Measurements from ENCODE around the gene UBE2J1.

UBE2J1 gene

DNA sequence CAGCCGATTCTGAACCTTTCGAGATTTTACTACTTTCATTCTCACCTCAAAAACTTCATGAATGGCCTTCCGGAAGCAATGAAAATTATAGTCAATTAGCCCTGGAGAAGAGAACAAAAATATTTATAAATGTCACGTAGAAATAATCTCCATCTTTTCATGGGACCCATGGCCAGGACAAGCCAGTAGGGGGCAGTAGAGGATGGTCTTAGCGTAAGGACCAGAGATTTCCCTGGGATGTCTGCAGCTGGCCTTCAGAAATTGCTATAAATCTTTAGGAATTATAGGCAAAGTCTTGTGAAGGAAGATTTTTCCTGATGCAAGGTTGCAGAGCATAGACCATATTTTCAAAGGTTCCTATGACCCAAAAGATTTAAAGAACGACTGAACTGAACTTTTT is 15.6 kb upstream of the UBE2J1 start (continued):
- TF ChIP-seq, protein P1, sequence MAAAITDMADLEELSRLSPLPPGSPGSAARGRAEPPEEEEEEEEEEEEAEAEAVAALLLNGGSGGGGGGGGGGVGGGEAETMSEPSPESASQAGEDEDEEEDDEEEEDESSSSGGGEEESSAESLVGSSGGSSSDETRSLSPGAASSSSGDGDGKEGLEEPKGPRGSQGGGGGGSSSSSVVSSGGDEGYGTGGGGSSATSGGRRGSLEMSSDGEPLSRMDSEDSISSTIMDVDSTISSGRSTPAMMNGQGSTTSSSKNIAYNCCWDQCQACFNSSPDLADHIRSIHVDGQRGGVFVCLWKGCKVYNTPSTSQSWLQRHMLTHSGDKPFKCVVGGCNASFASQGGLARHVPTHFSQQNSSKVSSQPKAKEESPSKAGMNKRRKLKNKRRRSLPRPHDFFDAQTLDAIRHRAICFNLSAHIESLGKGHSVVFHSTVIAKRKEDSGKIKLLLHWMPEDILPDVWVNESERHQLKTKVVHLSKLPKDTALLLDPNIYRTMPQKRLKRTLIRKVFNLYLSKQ (tag by site-specific recombination; IDR thresholded peaks at IDR 0.05; ENCODE audit: borderline replicate concordance) = no peak
- TF ChIP-seq IKZF3 (tag by site-specific recombination; IDR thresholded peaks at IDR 0.05) (no peak), ZNF514 (tag by site-specific recombination; IDR thresholded peaks at IDR 0.05) (no peak), ZBTB21 (tag by site-specific recombination; IDR thresholded peaks at IDR 0.05) (no peak), ZNF585B (tag by site-specific recombination; IDR thresholded peaks at IDR 0.05) (no peak), BCL11B (tag by site-specific recombination; IDR thresholded peaks at IDR 0.05; ENCODE audit: low read depth) (no peak), ZNF132 (tag by site-specific recombination; IDR thresholded peaks at IDR 0.05; ENCODE audit: borderline replicate concordance) (no peak)

DNA sequence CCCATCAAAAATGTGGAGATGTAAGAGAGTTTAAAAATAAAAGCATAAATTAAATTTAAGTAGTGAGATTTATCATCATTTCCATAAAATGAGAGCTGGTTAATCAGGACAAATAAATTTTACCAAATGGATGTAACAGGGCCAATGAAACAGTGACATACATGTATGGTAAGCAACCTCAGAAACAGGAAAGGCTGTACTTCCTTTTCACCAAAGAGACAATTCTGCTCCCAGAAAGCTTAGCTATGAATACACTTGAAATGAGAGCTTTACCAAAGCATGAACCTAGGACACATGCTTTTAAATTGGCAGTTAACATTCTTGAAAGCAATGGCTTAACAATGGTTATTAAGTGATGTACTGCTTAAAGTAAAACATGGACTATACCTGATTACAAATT is 12.1 kb upstream of the UBE2J1 start:
- H3K4me3 ChIP-seq (ENCODE audit: low read depth, low read length) = no peak overlapping the region
- no peak overlapping the region for H3K27ac ChIP-seq (ENCODE audit: extremely low read depth, low read depth, low read length)
- ChIA-PET CTCF (interaction anchor here (0.5 to 6.6 kb wide), 9 partner anchors 8 to 1758 kb away, joined by 3 to 64 read pairs (median 4); no protein-coding TSS in a partner anchor), POLR2A (interaction anchor here (1.4 kb wide), 1 partner anchor 12 kb away, joined by 4 read pairs; no protein-coding TSS in a partner anchor)
- peaks cover 0 to 11% of the 10 kb centered on the region in 2 experiments; a peak in 2 of 3 replicates for H3K36me3 ChIP-seq (ENCODE audit: control insufficient read depth in 2 of 2, insufficient read depth in 1 of 2, low read length in 2 of 2)
- TF ChIP-seq ZFP3 (tag by site-specific recombination; IDR thresholded peaks at IDR 0.05; ENCODE audit: low read depth) = no peak
- TF ChIP-seq PRDM1 (tag by site-specific recombination; IDR thresholded peaks at IDR 0.05) = no peak
- no peak for TF ChIP-seq ZNF785 (tag by site-specific recombination; IDR thresholded peaks at IDR 0.05)
- no peak for TF ChIP-seq ZBTB7A (tag by site-specific recombination; IDR thresholded peaks at IDR 0.05; ENCODE audit: low read depth)
- TF ChIP-seq ZNF24 (tag by site-specific recombination; IDR thresholded peaks at IDR 0.05) = no peak
- TF ChIP-seq ZNF366 (tag by site-specific recombination; conservative IDR thresholded peaks at IDR 0.05) = no peak
- TF ChIP-seq ZNF521 (tag by site-specific recombination; IDR thresholded peaks at IDR 0.05) = no peak
- no peak for TF ChIP-seq ZNF324 (tag by site-specific recombination; IDR thresholded peaks at IDR 0.05)
- TF ChIP-seq, protein P2, sequence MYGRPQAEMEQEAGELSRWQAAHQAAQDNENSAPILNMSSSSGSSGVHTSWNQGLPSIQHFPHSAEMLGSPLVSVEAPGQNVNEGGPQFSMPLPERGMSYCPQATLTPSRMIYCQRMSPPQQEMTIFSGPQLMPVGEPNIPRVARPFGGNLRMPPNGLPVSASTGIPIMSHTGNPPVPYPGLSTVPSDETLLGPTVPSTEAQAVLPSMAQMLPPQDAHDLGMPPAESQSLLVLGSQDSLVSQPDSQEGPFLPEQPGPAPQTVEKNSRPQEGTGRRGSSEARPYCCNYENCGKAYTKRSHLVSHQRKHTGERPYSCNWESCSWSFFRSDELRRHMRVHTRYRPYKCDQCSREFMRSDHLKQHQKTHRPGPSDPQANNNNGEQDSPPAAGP (tag by site-specific recombination; IDR thresholded peaks at IDR 0.05) = no peak
- no peak for TF ChIP-seq ZNF221 (tag by site-specific recombination; IDR thresholded peaks at IDR 0.05; ENCODE audit: borderline replicate concordance)
- TF ChIP-seq, protein P3, sequence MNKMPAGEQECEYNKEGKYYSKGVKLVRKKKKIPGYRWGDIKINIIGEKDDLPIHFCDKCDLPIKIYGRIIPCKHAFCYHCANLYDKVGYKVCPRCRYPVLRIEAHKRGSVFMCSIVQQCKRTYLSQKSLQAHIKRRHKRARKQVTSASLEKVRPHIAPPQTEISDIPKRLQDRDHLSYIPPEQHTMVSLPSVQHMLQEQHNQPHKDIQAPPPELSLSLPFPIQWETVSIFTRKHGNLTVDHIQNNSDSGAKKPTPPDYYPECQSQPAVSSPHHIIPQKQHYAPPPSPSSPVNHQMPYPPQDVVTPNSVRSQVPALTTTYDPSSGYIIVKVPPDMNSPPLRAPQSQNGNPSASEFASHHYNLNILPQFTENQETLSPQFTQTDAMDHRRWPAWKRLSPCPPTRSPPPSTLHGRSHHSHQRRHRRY (tag by site-specific recombination; IDR thresholded peaks at IDR 0.05) = no peak
- TF ChIP-seq, protein P4, sequence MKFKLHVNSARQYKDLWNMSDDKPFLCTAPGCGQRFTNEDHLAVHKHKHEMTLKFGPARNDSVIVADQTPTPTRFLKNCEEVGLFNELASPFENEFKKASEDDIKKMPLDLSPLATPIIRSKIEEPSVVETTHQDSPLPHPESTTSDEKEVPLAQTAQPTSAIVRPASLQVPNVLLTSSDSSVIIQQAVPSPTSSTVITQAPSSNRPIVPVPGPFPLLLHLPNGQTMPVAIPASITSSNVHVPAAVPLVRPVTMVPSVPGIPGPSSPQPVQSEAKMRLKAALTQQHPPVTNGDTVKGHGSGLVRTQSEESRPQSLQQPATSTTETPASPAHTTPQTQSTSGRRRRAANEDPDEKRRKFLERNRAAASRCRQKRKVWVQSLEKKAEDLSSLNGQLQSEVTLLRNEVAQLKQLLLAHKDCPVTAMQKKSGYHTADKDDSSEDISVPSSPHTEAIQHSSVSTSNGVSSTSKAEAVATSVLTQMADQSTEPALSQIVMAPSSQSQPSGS (tag by site-specific recombination; IDR thresholded peaks at IDR 0.05; ENCODE audit: low read depth) = no peak
- TF ChIP-seq ZNF600 (tag by site-specific recombination; IDR thresholded peaks at IDR 0.05) = no peak
- no peak for TF ChIP-seq YY2 (tag by site-specific recombination; IDR thresholded peaks at IDR 0.05)
- TF ChIP-seq ZNF274 (IDR thresholded peaks at IDR 0.05; ENCODE audit: low read length) = no peak
- TF ChIP-seq ZNF274 (tag by site-specific recombination; IDR thresholded peaks at IDR 0.05; ENCODE audit: borderline replicate concordance) = no peak
- no peak for TF ChIP-seq HIC1 (tag by site-specific recombination; IDR thresholded peaks at IDR 0.05)
- TF ChIP-seq ZNF114 (tag by site-specific recombination; IDR thresholded peaks at IDR 0.05) = no peak
- no peak for TF ChIP-seq OVOL3 (tag by site-specific recombination; IDR thresholded peaks at IDR 0.05)
- TF ChIP-seq ZNF280C (tag by site-specific recombination; IDR thresholded peaks at IDR 0.05) = no peak
- no peaks in the 10 kb centered on the region for H3K4me1 ChIP-seq (ENCODE audit: control insufficient read depth, insufficient read depth, low read length)
- H3K9me3 ChIP-seq (ENCODE audit: control insufficient read depth, insufficient read depth, low read depth, low read length) = no peaks in the 10 kb centered on the region

Measured in HEK293 (cell line).